Mucosa of gallbladder (tissue), 1 donor: Measurements from ENCODE around the gene UHRF2. TPM values are rescaled to one million over a fixed set of nuclear protein-coding genes. Genes with fewer than 3 reads are reported as not detected.

Experiments used
- DNase-seq: peaks from one replicate; pipeline ENCODE4 v3.0.0-alpha.2; 2020; ENCODE audit warnings: low spot score
- total RNA-seq: library from RNA; stranded (reverse); gene quantifications from one replicate; pipeline ENCODE4 v1.2.1, GENCODE V29; 2021
- donor health status: DM: no; HTN: no; CAD: no.

Gene UHRF2
- total RNA-seq, 1 donor from 2014 or later = 33.3 TPM

DNA sequence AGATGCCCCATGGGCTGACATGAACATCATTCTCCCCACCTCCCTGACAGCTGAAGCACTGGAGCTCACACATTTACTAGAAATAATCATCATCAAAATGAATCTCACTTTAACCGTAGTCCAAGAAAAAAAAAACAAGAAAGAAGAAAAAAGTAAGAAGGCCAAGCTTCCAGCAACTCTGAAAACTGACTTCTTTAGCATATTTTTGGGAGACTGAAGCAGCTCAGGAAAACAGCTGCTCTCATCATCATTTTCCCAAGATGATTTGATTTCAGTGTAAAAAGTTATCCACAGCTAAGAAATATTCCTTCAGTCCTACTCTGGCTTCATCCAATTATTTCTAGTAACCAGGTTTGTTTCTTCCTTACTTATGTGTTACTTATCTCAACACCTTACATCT, 140.9 kb downstream of the UHRF2 start:
- no peak for DNase-seq

Other genes starting within 250 kb of the UHRF2 start
- 17.7 TPM for gene IL33, start 197.4 kb upstream of the UHRF2 start, total RNA-seq
- not detected for gene TPD52L3, start 84.8 kb upstream of the UHRF2 start, total RNA-seq
- gene GLDC, start 232.5 kb downstream of the UHRF2 start, total RNA-seq = 6.4 TPM